Heart left ventricle (tissue), 13 donors: ENCODE data around the gene GRIP1.

ENCODE experiments used
- POLR2A ChIP-seq, 2 donors: fragments of 450-650 bp; IDR thresholded peaks; one replicate each; pipeline ENCODE4 v1.6.1; 2017; ENCODE audit warnings: antibody characterized with exemption in 2 of 2, mild to moderate bottlenecking in 2 of 2, moderate library complexity in 2 of 2
- TF ChIP-seq, protein P1 (sequence below), 12 donors: fragments of 200-600 bp; sonication (generic) in 4 of 12; IDR thresholded peaks; one replicate each; pipeline versions ENCODE4 v1.5.0 to v1.8.0; 2018 to 2022; ENCODE audit warnings: antibody characterized with exemption in 12 of 12, mild to moderate bottlenecking in 5 of 12
- donor health status: ischemic (EF 13 %, LVEDD 7.1; RV severe dilation, severe dysfunction).
- donor health status: DM: no; HTN: yes; CAD: no.
- donor health status: DM: no; HTN: no; CAD: no.
- donor health status: ischemic (EF 25% LVEDD 6.9; RV normal size, moderate dysfunction).
- donor health status: ischemic (EF 25% LVEDD 5.7; RV mildly dilated, moderate dysfunction).
- donor health status: ischemic (EF 35%, LVEDD 5.7; RV mildly dilated, moderate dysfunction).
- donor health status: nonischemic (EF 11% LVEDD 7.7; RV severe dilation, severe dysfunction).
- donor health status: DM: yes; HTN: yes; CAD: no.
- donor health status: PGD.
- donor health status: ischemic (EF 29% LVEDD 5.4; RV normal size, mild dysfunction).
- donor health status: nonischemic (EF 23%, LVEDD 6.1; RV moderate dilation, normal function).

DNA sequence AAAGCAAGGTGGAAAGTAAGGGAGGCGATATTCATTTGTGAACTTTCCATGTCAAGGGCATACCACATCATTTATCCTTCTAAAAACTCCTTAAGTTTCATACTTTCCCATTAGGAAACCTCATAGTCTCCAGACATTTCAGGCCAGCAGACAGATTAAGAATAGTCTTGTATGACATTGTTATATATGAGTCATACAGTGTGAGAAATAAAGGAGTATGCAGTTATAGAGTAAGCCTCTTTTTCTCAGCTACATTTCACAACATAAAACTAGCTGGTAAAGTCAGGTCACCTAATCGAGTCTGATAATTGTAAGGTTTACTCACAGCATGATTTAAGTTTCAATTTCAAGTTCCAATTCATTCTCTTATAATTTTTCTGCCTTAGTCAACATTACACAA lies 164.3 kb downstream of the GRIP1 start:
- no peak for TF ChIP-seq POLR2A (IDR thresholded peaks at IDR 0.05)
- TF ChIP-seq, protein P1, sequence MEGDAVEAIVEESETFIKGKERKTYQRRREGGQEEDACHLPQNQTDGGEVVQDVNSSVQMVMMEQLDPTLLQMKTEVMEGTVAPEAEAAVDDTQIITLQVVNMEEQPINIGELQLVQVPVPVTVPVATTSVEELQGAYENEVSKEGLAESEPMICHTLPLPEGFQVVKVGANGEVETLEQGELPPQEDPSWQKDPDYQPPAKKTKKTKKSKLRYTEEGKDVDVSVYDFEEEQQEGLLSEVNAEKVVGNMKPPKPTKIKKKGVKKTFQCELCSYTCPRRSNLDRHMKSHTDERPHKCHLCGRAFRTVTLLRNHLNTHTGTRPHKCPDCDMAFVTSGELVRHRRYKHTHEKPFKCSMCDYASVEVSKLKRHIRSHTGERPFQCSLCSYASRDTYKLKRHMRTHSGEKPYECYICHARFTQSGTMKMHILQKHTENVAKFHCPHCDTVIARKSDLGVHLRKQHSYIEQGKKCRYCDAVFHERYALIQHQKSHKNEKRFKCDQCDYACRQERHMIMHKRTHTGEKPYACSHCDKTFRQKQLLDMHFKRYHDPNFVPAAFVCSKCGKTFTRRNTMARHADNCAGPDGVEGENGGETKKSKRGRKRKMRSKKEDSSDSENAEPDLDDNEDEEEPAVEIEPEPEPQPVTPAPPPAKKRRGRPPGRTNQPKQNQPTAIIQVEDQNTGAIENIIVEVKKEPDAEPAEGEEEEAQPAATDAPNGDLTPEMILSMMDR (IDR thresholded peaks at IDR 0.05) = no peak
